K562 (cell line): ENCODE data around the gene ERVH48-1. TPM values are rescaled to one million over a fixed set of nuclear protein-coding genes. Genes with fewer than 3 reads are reported as not detected.

Experiments used
- BACH1 ChIP-seq: fragments of 200-800 bp; sonication (Bioruptor generic); IDR thresholded peaks from 2 replicates; pipeline ENCODE4 v1.6.1; 2016; ENCODE audit warnings: missing genetic modification characterization, missing compliant biosample characterization
- CC2D1A ChIP-seq: fragments of 450-650 bp; IDR thresholded peaks from 2 replicates; pipeline ENCODE4 v1.6.1; 2017; ENCODE audit warnings: mild to moderate bottlenecking
- DMBX1 ChIP-seq: fragments of 250-450 bp; sonication (Bioruptor Pico); IDR thresholded peaks from 2 replicates; pipeline ENCODE4 v1.8.0; 2022; ENCODE audit warnings: inconsistent platforms, mild to moderate bottlenecking, moderate library complexity, borderline replicate concordance
- ERF ChIP-seq: fragments of 450-650 bp; formaldehyde crosslinking; IDR thresholded peaks from 2 replicates; pipeline ENCODE4 v1.4.0; 2020; ENCODE audit warnings: mild to moderate bottlenecking, mixed read lengths
- GTF2E2 ChIP-seq: fragments of 200-800 bp; sonication (Bioruptor generic); IDR thresholded peaks from 2 replicates; pipeline ENCODE4 v1.6.1; 2016; ENCODE audit warnings: missing genetic modification characterization, missing compliant biosample characterization
- MEF2A ChIP-seq: IDR thresholded peaks from 2 replicates; pipeline ENCODE4 v1.6.1; 2011; ENCODE audit warnings: low read depth, mild to moderate bottlenecking, low read length, moderate library complexity; ENCODE audit not compliant: control insufficient read depth
- MYC ChIP-seq, 2 experiments: fragments of 250-450 bp in 1 of 2; sonication (Bioruptor Pico) in 1 of 2; IDR thresholded peaks; 2 replicates each; pipeline versions ENCODE4 v1.5.1 to v1.6.1; 2012 to 2021; ENCODE audit warnings: low read depth in 2 of 2, borderline replicate concordance in 1 of 2, improper control_type of control experiment in 1 of 2, low read length in 1 of 2, mild to moderate bottlenecking in 1 of 2, moderate library complexity in 1 of 2
- PRPF4 ChIP-seq: fragments of 200-400 bp; formaldehyde crosslinking; IDR thresholded peaks from one replicate; pipeline ENCODE4 v1.6.1; 2017; ENCODE audit warnings: low read length, low read depth, mild to moderate bottlenecking; ENCODE audit not compliant: insufficient read depth, poor library complexity, severe bottlenecking
- TARDBP ChIP-seq: fragments of 450-650 bp; IDR thresholded peaks from 2 replicates; pipeline ENCODE4 v1.6.1; 2016
- ZNF165 ChIP-seq: fragments of 250-450 bp; sonication (Bioruptor Pico); IDR thresholded peaks from 2 replicates; pipeline ENCODE4 v1.4.0; 2020; ENCODE audit warnings: borderline replicate concordance
- ZNF696 ChIP-seq: fragments of 250-450 bp; sonication (Bioruptor Pico); conservative IDR thresholded peaks from 2 replicates; pipeline ENCODE4 v1.4.0; 2020; ENCODE audit warnings: mild to moderate bottlenecking, moderate library complexity
- ZSCAN29 ChIP-seq: fragments of 450-650 bp; IDR thresholded peaks from 2 replicates; pipeline ENCODE4 v1.6.1; 2017
- polyA plus RNA-seq, 8 experiments: library from polyadenylated mRNA; depleted of rRNA in 4 of 8; stranded (reverse) in 5 of 8; unstranded in 3 of 8; fragments of >200 nt; fragmentation: Nextera tagmentation in 2 of 8; fragmentation: Illumina TruSeq in 1 of 8; extraction: Ambion mirVana in 2 of 8; extraction: Trizol in 1 of 8; gene quantifications; 2 replicates each; pipeline versions ENCODE4 v1.2.1 to v1.2.3, GENCODE V29; 2011 to 2014; ENCODE audit warnings: inconsistent platforms in 1 of 8, missing spikeins in 1 of 8
- total RNA-seq, 7 experiments: library from RNA; depleted of rRNA in 6 of 7; stranded (reverse); fragments of >200 nt in 6 of 7; fragmentation: Illumina TruSeq in 2 of 7; extraction: Trizol in 2 of 7; gene quantifications; 2 replicates each; pipeline versions ENCODE4 v1.2.1 to v1.2.3, GENCODE V29; 2011 to 2021; ENCODE audit warnings: low replicate concordance in 1 of 7
- TF ChIP-seq, protein P1 (sequence below), 2 experiments: fragments of 450-650 bp; IDR thresholded peaks; 2 replicates each; pipeline ENCODE4 v1.6.1; 2016; ENCODE audit warnings: mild to moderate bottlenecking in 2 of 2, borderline replicate concordance in 1 of 2, low read depth in 1 of 2, moderate library complexity in 1 of 2
- TF ChIP-seq, protein P2 (sequence below): sonication (generic); formaldehyde crosslinking; IDR thresholded peaks from 2 replicates; pipeline ENCODE4 v1.8.0; 2022; ENCODE audit warnings: mild to moderate bottlenecking, missing genetic modification reagents, borderline replicate concordance
- TF ChIP-seq, protein P3 (sequence below): IDR thresholded peaks from 2 replicates; pipeline ENCODE4 v1.6.1; 2011; ENCODE audit not compliant: insufficient read length; ENCODE audit errors: extremely low read depth

ERVH48-1 gene
- total and polyA plus RNA-seq, 9 of the 15 experiments (the other 6 are each of a cell fraction or from before 2014, with no cell fraction given), result 0.08 to 0.49 (median 0.16) TPM; not detected in 3

DNA sequence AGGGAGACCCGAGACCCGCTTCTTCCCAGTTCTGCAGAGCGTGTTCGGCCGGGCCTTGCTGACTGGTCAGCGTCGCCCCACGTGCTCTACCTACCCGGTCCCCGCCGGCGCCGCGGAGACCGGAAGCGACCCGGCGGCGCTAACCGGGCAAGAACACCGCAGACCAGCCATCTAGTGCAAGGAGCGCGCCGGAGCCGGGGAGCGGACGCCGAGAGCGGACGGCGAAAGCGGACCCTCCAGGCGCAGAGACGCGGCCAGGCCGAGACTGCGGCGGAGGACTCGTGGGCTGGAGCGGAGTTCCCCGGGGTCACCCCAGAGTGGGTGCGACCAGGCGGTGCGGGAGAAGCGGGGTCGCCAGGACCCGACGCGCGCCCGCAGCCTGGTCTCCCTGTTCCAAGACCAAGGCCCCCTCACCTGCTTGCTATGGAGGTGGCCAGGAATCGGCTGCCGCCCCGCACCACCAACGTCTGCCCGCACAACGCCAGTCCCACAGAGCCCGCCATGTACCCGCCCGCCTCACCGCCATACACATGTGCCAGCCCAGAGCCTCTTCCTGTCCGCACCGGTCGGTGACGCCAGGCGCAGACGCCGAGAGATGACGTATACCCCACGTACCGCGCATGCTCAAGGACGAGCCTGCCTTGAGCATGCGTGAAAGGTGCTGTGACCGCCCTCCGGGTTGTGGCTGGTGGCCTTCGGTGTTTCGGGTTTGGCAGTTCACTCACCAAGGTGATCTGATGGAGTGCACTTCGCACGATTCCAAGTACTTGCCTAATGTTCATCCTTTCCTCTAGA, 46.2 kb downstream of the ERVH48-1 start, which contains the start of gene WDR4 (continued):
- TF ChIP-seq, protein P1, sequence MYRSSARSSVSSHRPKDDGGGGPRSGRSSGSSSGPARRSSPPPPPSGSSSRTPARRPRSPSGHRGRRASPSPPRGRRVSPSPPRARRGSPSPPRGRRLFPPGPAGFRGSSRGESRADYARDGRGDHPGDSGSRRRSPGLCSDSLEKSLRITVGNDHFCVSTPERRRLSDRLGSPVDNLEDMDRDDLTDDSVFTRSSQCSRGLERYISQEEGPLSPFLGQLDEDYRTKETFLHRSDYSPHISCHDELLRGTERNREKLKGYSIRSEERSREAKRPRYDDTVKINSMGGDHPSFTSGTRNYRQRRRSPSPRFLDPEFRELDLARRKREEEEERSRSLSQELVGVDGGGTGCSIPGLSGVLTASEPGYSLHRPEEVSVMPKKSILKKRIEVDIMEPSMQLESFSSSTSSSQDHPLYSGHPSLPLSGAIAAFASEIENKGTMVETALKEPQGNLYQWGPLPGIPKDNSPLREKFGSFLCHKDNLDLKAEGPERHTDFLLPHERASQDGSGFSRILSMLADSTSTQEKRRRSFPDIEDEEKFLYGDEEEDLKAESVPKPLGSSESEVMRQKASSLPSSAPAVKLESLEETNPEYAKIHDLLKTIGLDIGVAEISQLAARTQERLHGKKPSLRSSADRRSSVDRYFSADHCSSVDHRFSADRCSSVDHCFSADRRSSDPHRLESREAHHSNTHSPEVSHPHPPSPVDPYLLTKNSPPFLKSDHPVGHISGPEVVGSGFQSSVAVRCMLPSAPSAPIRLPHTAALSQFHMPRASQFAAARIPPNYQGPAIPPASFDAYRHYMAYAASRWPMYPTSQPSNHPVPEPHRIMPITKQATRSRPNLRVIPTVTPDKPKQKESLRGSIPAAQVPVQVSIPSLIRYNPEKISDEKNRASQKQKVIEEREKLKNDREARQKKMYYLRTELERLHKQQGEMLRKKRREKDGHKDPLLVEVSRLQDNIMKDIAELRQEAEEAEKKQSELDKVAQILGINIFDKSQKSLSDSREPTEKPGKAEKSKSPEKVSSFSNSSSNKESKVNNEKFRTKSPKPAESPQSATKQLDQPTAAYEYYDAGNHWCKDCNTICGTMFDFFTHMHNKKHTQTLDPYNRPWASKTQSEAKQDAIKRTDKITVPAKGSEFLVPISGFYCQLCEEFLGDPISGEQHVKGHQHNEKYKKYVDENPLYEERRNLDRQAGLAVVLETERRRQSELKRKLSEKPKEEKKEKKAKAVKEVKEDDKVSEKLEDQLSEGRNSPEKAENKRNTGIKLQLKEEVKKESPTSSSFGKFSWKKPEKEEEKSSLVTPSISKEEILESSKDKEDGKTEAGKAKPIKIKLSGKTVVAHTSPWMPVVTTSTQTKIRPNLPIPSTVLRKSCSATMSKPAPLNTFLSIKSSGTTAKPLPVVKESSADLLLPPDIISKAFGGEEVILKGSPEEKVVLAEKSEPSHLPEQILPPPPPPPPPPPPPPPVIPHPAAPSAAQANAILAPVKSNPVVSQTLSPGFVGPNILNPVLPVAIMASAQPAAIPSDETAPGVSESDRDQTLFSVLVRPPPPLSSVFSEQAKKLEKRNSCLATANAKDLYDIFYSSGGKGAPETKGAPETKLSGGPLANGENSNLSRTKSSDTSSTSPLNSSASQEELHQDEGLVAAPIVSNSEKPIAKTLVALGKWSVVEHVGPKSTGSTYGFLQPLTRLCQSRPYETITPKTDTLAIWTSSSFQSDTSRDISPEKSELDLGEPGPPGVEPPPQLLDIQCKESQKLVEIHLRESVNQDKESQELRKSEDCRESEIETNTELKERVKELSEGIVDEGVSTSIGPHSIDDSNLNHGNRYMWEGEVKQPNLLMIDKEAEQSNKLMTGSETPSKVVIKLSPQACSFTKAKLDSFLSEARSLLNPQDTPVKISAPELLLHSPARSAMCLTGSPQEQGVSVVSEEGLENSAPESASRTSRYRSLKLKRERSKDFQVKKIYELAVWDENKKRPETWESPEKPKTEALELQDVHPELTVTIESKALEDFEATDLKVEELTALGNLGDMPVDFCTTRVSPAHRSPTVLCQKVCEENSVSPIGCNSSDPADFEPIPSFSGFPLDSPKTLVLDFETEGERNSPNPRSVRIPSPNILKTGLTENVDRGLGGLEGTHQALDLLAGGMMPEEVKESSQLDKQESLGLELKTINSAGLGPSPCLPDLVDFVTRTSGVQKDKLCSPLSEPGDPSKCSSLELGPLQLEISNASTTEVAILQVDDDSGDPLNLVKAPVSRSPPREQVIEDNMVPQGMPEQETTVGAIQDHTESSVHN (IDR thresholded peaks at IDR 0.05; ENCODE audit: borderline replicate concordance in 1 of 2, low read depth in 1 of 2), result no peak
- peak; percentile 59; the same call in 1 of the 2 replicates for TF ChIP-seq ZSCAN29
- no peak for TF ChIP-seq BACH1 (tag)
- TF ChIP-seq GTF2E2 (tag), result peak; percentile 76; the same call in 1 of the 2 replicates
- no peak for TF ChIP-seq ZNF165 (CRISPR knock-in tag)
- peak; percentile 99 for TF ChIP-seq MYC (IDR thresholded peaks at IDR 0.05; ENCODE audit: low read depth, low read length)
- TF ChIP-seq MYC (CRISPR knock-in tag; IDR thresholded peaks at IDR 0.05; ENCODE audit: borderline replicate concordance, low read depth), result peak; percentile 99; the same call in 1 of the 2 replicates
- no peak for TF ChIP-seq ERF (CRISPR knock-in tag)
- no peak for TF ChIP-seq ZNF696 (CRISPR knock-in tag)
- peak; percentile 19; the same call in 1 of the 2 replicates for TF ChIP-seq DMBX1 (CRISPR knock-in tag)
- no peak for TF ChIP-seq CC2D1A
- peak; percentile 93 for TF ChIP-seq PRPF4
- TF ChIP-seq, protein P2, sequence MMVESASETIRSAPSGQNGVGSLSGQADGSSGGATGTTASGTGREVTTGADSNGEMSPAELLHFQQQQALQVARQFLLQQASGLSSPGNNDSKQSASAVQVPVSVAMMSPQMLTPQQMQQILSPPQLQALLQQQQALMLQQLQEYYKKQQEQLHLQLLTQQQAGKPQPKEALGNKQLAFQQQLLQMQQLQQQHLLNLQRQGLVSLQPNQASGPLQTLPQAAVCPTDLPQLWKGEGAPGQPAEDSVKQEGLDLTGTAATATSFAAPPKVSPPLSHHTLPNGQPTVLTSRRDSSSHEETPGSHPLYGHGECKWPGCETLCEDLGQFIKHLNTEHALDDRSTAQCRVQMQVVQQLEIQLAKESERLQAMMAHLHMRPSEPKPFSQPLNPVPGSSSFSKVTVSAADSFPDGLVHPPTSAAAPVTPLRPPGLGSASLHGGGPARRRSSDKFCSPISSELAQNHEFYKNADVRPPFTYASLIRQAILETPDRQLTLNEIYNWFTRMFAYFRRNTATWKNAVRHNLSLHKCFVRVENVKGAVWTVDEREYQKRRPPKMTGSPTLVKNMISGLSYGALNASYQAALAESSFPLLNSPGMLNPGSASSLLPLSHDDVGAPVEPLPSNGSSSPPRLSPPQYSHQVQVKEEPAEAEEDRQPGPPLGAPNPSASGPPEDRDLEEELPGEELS (CRISPR knock-in tag), result no peak; the same call in 1 of the 2 replicates
- TF ChIP-seq, protein P3, sequence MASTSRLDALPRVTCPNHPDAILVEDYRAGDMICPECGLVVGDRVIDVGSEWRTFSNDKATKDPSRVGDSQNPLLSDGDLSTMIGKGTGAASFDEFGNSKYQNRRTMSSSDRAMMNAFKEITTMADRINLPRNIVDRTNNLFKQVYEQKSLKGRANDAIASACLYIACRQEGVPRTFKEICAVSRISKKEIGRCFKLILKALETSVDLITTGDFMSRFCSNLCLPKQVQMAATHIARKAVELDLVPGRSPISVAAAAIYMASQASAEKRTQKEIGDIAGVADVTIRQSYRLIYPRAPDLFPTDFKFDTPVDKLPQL, result peak; percentile 51
- no peak for TF ChIP-seq MEF2A
- TF ChIP-seq TARDBP, result no peak
